Right lobe of liver (tissue), 6 donors: ENCODE data around the gene EPHA10. TPM values are rescaled to one million over a fixed set of nuclear protein-coding genes. Genes with fewer than 3 reads are reported as not detected.

ENCODE experiments used
- ATAC-seq, 4 donors: fragments of 200-7000 bp; cut with Tn5 transposase; one replicate each; pipeline ENCODE4 v1.9.1; 2020; ENCODE audit warnings: mild to moderate bottlenecking in 4 of 4, moderate library complexity in 4 of 4
- DNase-seq, 3 donors: peaks; one replicate each; pipeline ENCODE4 v3.0.0-alpha.2; 2020
- H3K27ac ChIP-seq, 3 donors: fragments of 200-600 bp; one replicate each; pipeline ENCODE4 v1.8.0; 2022
- H3K27me3 ChIP-seq, 2 donors: fragments of 200-600 bp; one replicate each; pipeline ENCODE4 v1.8.0; 2022
- H3K36me3 ChIP-seq, 4 donors: fragments of 200-600 bp; sonication (generic) in 1 of 4; one replicate each; pipeline versions ENCODE4 v1.5.1 to v1.8.0; 2017 to 2022; ENCODE audit warnings: control low read depth in 1 of 4
- H3K4me1 ChIP-seq, 4 donors: fragments of 200-600 bp; sonication (generic) in 1 of 4; one replicate each; pipeline versions ENCODE4 v1.5.1 to v1.8.0; 2017 to 2022; ENCODE audit warnings: control low read depth in 1 of 4
- H3K4me3 ChIP-seq, 3 donors: fragments of 200-600 bp; one replicate each; pipeline ENCODE4 v1.8.0; 2022
- H3K9me3 ChIP-seq, 4 donors: fragments of 200-600 bp; sonication (generic) in 1 of 4; one replicate each; pipeline versions ENCODE4 v1.5.1 to v1.8.0; 2017 to 2022; ENCODE audit warnings: control low read depth in 1 of 4
- POLR2A ChIP-seq: fragments of 450-650 bp; IDR thresholded peaks from one replicate; pipeline ENCODE4 v1.6.1; 2017; ENCODE audit warnings: antibody characterized with exemption, mild to moderate bottlenecking
- WGBS: methylation state at CpG from one replicate; pipeline ENCODE4 v1.1.6; 2018; ENCODE audit warnings: low coverage, low lambda C conversion rate; ENCODE audit not compliant: insufficient coverage; ENCODE audit errors: missing lambda C conversion rate; 5-methylcytosine and 5-hydroxymethylcytosine counted together
- intact Hi-C, 2 donors: fragments of 100-400 bp; cut with DNase I; formaldehyde crosslinking; loops; one replicate each; pipeline versions ENCODE4 v1.11.2 to v1.14.1; 2022
- total RNA-seq, 6 experiments: library from RNA; depleted of rRNA in 2 of 6; stranded (reverse); fragments of >200 nt in 2 of 6; fragmentation: NEBNext Ultra II Directional in 3 of 6; extraction: Animal tissue kit (Norgen Biotek cat#: 25700) in 3 of 6; gene quantifications; one replicate each; pipeline versions ENCODE4 v1.1.0 to v1.2.4, GENCODE V29; 2016 to 2023
- TF ChIP-seq, protein P1 (sequence below), 4 donors: fragments of 200-600 bp in 3 of 4; fragments of 450-650 bp in 1 of 4; IDR thresholded peaks; one replicate each; pipeline versions ENCODE4 v1.5.1 to v1.8.0; 2016 to 2022; ENCODE audit warnings: antibody characterized with exemption in 4 of 4, mild to moderate bottlenecking in 2 of 4
- donor health status: DM: no; HTN: yes; CAD: no.
- donor health status: DM: no; HTN: no; CAD: no.
- donor health status: DM: no; HTN: no; CAD: no.
- donor health status: DM: no; HTN: yes; CAD: no.
- donor health status: DM: no; HTN: yes; CAD: no.

Gene EPHA10
- total RNA-seq, 6 experiments from 2014 or later = 0.07 to 0.16 TPM; not detected in 4

DNA sequence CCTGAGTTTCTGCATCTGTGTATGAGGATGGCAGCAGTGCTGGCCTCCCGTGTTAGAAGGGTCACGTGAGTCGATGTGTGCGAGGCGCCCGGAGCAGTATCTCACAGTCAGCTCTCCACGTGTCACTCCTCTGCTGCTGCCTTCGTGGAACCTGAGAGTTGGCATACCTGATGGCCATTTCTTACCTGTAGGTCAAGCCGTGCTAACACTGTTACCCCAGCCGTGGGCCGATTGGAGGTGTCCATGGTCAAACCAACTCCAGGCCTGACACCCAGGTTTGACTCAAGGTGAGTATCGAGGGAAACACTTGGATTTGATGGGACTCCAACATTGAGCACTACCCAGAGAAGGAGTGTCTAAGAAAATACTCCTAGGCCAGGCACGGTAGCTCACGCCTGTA is 61.9 kb downstream of the EPHA10 start:
- TF ChIP-seq, protein P1, sequence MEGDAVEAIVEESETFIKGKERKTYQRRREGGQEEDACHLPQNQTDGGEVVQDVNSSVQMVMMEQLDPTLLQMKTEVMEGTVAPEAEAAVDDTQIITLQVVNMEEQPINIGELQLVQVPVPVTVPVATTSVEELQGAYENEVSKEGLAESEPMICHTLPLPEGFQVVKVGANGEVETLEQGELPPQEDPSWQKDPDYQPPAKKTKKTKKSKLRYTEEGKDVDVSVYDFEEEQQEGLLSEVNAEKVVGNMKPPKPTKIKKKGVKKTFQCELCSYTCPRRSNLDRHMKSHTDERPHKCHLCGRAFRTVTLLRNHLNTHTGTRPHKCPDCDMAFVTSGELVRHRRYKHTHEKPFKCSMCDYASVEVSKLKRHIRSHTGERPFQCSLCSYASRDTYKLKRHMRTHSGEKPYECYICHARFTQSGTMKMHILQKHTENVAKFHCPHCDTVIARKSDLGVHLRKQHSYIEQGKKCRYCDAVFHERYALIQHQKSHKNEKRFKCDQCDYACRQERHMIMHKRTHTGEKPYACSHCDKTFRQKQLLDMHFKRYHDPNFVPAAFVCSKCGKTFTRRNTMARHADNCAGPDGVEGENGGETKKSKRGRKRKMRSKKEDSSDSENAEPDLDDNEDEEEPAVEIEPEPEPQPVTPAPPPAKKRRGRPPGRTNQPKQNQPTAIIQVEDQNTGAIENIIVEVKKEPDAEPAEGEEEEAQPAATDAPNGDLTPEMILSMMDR (IDR thresholded peaks at IDR 0.05) = no peak
- no peak for TF ChIP-seq POLR2A
- ATAC-seq = no peak
- 100% methylated on average over 5 of the region's 14 CpGs for WGBS
- intact Hi-C loops = no loop called here
- Histone ChIP-seq H3K4me1 (no peaks in the 10 kb centered on the region), H3K4me3 (no peak overlapping the region), H3K9me3 (no peaks in the 10 kb centered on the region), H3K36me3 (no peaks in the 10 kb centered on the region), H3K27ac (no peak overlapping the region), H3K27me3 (no peaks in the 10 kb centered on the region)
- no peak for DNase-seq

- ATAC-seq = no peak
- intact Hi-C loops = no loop called here
- no peak overlapping the region for H3K4me3 ChIP-seq
- H3K36me3 ChIP-seq = no peaks in the 10 kb centered on the region
- TF ChIP-seq, protein P1 (IDR thresholded peaks at IDR 0.05) = no peak
- TF ChIP-seq POLR2A = no peak
- no peaks in the 10 kb centered on the region for H3K27me3 ChIP-seq
- WGBS = 80% methylated on average over 1 of the region's 2 CpGs
- DNase-seq = no peak
- H3K27ac ChIP-seq = no peak overlapping the region
- H3K9me3 ChIP-seq = no peaks in the 10 kb centered on the region
- H3K4me1 ChIP-seq = no peaks in the 10 kb centered on the region
Measured at GRCh38 chr1:37701051-37701450, 63.9 kb downstream of the EPHA10 start.

DNA sequence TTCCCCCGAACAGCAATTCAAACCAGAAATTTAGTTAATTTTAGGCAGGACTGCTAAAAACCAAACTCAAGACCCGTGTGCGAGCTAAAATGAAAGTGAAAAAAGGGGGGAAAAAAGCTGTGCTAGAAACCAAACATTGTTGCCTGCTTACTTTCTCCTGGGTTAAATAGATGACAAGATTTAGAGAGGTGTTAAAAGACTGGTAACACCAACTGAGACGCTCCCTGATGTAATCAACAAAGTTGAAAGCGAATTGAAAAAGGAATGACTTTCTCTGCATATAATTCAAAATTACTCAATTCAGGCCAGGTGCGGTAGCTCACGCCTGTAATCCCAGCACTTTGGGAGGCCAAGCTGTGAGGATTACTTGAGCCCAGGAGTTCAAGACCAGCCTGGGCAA is 65.8 kb downstream of the EPHA10 start:
- no peaks in the 10 kb centered on the region for H3K27me3 ChIP-seq
- no peaks in the 10 kb centered on the region for H3K9me3 ChIP-seq
- no peaks in the 10 kb centered on the region for H3K36me3 ChIP-seq
- H3K4me1 ChIP-seq = no peaks in the 10 kb centered on the region
- ATAC-seq (no peak), DNase-seq (no peak)
- intact Hi-C loops = no loop called here
- TF ChIP-seq POLR2A = no peak
- TF ChIP-seq, protein P1 (IDR thresholded peaks at IDR 0.05) = no peak
- H3K4me3 ChIP-seq = no peak overlapping the region
- 81% methylated on average over 7 of the region's 7 CpGs for WGBS
- H3K27ac ChIP-seq = no peak overlapping the region

DNA sequence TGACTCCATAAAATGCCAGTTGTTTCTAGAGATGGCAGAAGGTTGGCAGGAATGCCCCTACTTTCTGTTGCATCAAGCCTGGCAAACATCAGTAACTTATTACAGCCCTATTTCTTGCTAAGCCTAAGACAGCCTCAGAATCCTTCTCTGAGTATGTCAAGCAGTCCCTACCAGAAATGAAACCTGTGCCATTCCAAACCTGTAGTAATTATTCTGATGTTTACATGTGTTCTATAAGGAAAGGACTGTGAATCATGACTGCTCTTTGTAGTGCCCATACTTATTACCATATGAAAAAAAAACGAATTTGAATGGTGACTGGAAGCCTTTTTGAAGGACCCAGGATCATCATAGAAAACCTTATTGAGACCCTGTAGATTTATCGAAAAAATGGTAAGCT is 67.2 kb downstream of the EPHA10 start:
- intact Hi-C loops = no loop called here
- no peak overlapping the region for H3K27ac ChIP-seq

More for the DNA sequence above, 67.2 kb downstream of the EPHA10 start:
- H3K4me1 ChIP-seq = no peaks in the 10 kb centered on the region
- 89% methylated on average over 2 of the region's 2 CpGs for WGBS
- ATAC-seq (no peak), DNase-seq (no peak)
- H3K27me3 ChIP-seq = no peaks in the 10 kb centered on the region
- TF ChIP-seq, protein P1 (IDR thresholded peaks at IDR 0.05) = no peak
- no peak for TF ChIP-seq POLR2A
- H3K4me3 ChIP-seq = no peak overlapping the region
- no peaks in the 10 kb centered on the region for H3K9me3 ChIP-seq
- H3K36me3 ChIP-seq = no peaks in the 10 kb centered on the region
